ENCODE data around the gene ARL6IP4. TPM values are rescaled to one million over a fixed set of nuclear protein-coding genes. Genes with fewer than 3 reads are reported as not detected.
A peak's percentile ranks its signal among the peaks of the same experiment; 100 is the strongest.

Gene ARL6IP4
- total and polyA plus RNA-seq, 2 of the 4 experiments (the other 2 are of a cell fraction): 161 to 254 TPM

- Histone ChIP-seq H4K5ac (ENCODE audit: low read depth, low read length) (no peak overlapping the region), H3K23ac (ENCODE audit: low read depth, low read length) (no peak overlapping the region), H3K9me3 (ENCODE audit: control insufficient read depth, insufficient read depth, low read length) (no peaks in the 10 kb centered on the region), H3K4me2 (ENCODE audit: low read depth, low read length) (peak overlapping the region; percentile 32; the same call in 1 of the 2 replicates), H3K27me3 (ENCODE audit: control insufficient read depth, insufficient read depth, low read length) (no peaks in the 10 kb centered on the region), H3K4me1 (ENCODE audit: control insufficient read depth, insufficient read depth, low read length) (peaks cover 3% of the 10 kb centered on the region; the same call in 1 of the 2 replicates), H2BK120ac (ENCODE audit: low read depth, low read length) (no peak overlapping the region), H3K36me3 (ENCODE audit: control insufficient read depth, insufficient read depth, low read length) (peaks cover 15% of the 10 kb centered on the region; the same call in 1 of the 2 replicates), H2AK5ac (ENCODE audit: low read depth, low read length) (no peak overlapping the region), H4K91ac (ENCODE audit: insufficient read depth, low read depth, low read length) (no peak overlapping the region), H3K4me3 (ENCODE audit: insufficient read depth, low read depth, low read length) (no peak overlapping the region), H2BK20ac (ENCODE audit: low read depth, low read length) (no peak overlapping the region), H3K14ac (replicated peaks; ENCODE audit: low read depth, low read length) (no peak overlapping the region), H3K18ac (ENCODE audit: low read depth, low read length) (no peak overlapping the region), H3K4ac (ENCODE audit: low read depth, low read length) (no peak overlapping the region), H2AFZ (replicated peaks; ENCODE audit: low read length, poor library complexity) (no peak overlapping the region), H4K8ac (ENCODE audit: low read depth in 2 of 2, low read length in 2 of 2) (no peak overlapping the region), H2AK9ac (replicated peaks; ENCODE audit: low read depth, low read length, poor library complexity) (no peak overlapping the region), H3K27ac (ENCODE audit: insufficient read depth, low read length) (no peak overlapping the region), H4K20me1 (ENCODE audit: insufficient read depth, low read length) (0 out of 2 replicates have a peak, but pooled peaks cover 2% of the 10 kb centered on the region), H3K9me1 (ENCODE audit: insufficient read depth, low read length) (peaks cover 8% of the 10 kb centered on the region), H3K56ac (ENCODE audit: extremely low read depth, insufficient read depth, low read length) (no peak overlapping the region), H3K79me1 (ENCODE audit: low read depth in 1 of 2, low read length in 2 of 2) (no peaks in the 10 kb centered on the region; a peak in 1 of 4 replicates), H3K9ac (ENCODE audit: low read depth, low read length) (no peak overlapping the region), H2BK15ac (ENCODE audit: low read depth, low read length) (no peak overlapping the region), H2BK5ac (ENCODE audit: low read depth, low read length, poor library complexity, severe bottlenecking) (no peak overlapping the region)
- ATAC-seq (ENCODE audit: low read depth) (peak; percentile 82), DNase-seq (peak; percentile 55)
- ChIA-PET CTCF (no interaction called here), POLR2A (ENCODE audit: unreplicated experiment) (no interaction called here)
- dilution Hi-C loops (cut with HindIII; ENCODE audit: low sequenced_read_pairs, unreplicated experiment) (no loop called here), in situ Hi-C loops (cut with MboI; ENCODE audit: low sequenced_read_pairs) (no loop called here), intact Hi-C loops (cut with micrococcal nuclease) (no loop called here)
- TF ChIP-seq CEBPB (IDR thresholded peaks at IDR 0.05; ENCODE audit: low read depth, low read length) (no peak), RAD21 (IDR thresholded peaks at IDR 0.05; ENCODE audit: low read length) (no peak), SMC3 (IDR thresholded peaks at IDR 0.05; ENCODE audit: low read depth, low read length) (no peak), CHD1 (IDR thresholded peaks at IDR 0.05; ENCODE audit: low read depth, low read length) (no peak), USF2 (IDR thresholded peaks at IDR 0.05; ENCODE audit: low read depth, low read length) (peak; percentile 9; the same call in 1 of the 2 replicates), MXI1 (IDR thresholded peaks at IDR 0.05; ENCODE audit: borderline replicate concordance, low read depth, low read length) (no peak), NFE2L2 (IDR thresholded peaks at IDR 0.05; ENCODE audit: low read depth, low read length) (no peak), POLR2A (IDR thresholded peaks at IDR 0.05; ENCODE audit: low read depth, low read length) (no peak), RFX5 (IDR thresholded peaks at IDR 0.05; ENCODE audit: low read depth, low read length) (no peak), FOS (IDR thresholded peaks at IDR 0.05; ENCODE audit: low read depth, low read length) (peak; percentile 63; the same call in 1 of the 2 replicates), ELK1 (IDR thresholded peaks at IDR 0.05; ENCODE audit: borderline replicate concordance, low read depth, low read length) (no peak), BHLHE40 (IDR thresholded peaks at IDR 0.05; ENCODE audit: low read depth, low read length) (no peak), MAFK (IDR thresholded peaks at IDR 0.05; ENCODE audit: low read depth, low read length) (peak; percentile 13; the same call in 1 of the 2 replicates)
- WGBS, 2 experiments (ENCODE audit: extremely low coverage in 2 of 2, insufficient read length in 1 of 2): 50% methylated on average over 1 of the region's 9 CpGs; no CpG with 5 or more reads in 1 of the 2 experiments
- BruUV-seq (replicated peaks): no TSS peak
Measured at GRCh38 chr12:123024819-123025391, 44.4 kb downstream of the ARL6IP4 start.

All from IMR-90 (cell line).